ENCODE results near the gene TCAP.

TCAP gene
- 0.18 to 2.2 (median 0.96) reads per million in 3 experiments for total RNA-seq

GRCh38 chr17:39664581-39665561 is at the start of gene TCAP:
Gene TCAP, plus strand, starts transcription at chr17:39665349. Its CDS starts 11 bp downstream, at chr17:39665360.
- DNase-seq = no peak

- DNase-seq = no peak
These were observed 49.7 kb upstream of the TCAP start for GRCh38 chr17:39615434-39615833.

GRCh38 chr17:39617100-39617445 is 48.1 kb upstream of the TCAP start:
- DNase-seq = no peak

GRCh38 chr17:39617446-39618245 is 47.5 kb upstream of the TCAP start:
- peak; percentile 51 for DNase-seq

GRCh38 chr17:39618246-39618913 is 46.8 kb upstream of the TCAP start:
- no peak for DNase-seq

- no peak for DNase-seq
These were observed 46.0 kb upstream of the TCAP start for GRCh38 chr17:39618956-39619785.

GRCh38 chr17:39619786-39620101 is 45.4 kb upstream of the TCAP start:
- DNase-seq = no peak

- peak; percentile 81 for DNase-seq
These were observed 43.4 kb upstream of the TCAP start for GRCh38 chr17:39621523-39622379.

- no peak for DNase-seq
These were observed 42.7 kb upstream of the TCAP start for GRCh38 chr17:39622380-39623006.

GRCh38 chr17:39623356-39623950 is 41.7 kb upstream of the TCAP start:
- DNase-seq = peak; percentile 71

GRCh38 chr17:39624313-39624712 is 40.8 kb upstream of the TCAP start:
- no peak for DNase-seq

- DNase-seq = no peak
These were observed 39.9 kb upstream of the TCAP start for GRCh38 chr17:39625198-39625785.

- DNase-seq = no peak
These were observed 38.7 kb upstream of the TCAP start, which contains the start of gene PPP1R1B for GRCh38 chr17:39626171-39627046. Gene PPP1R1B, plus strand, starts transcription at chr17:39626952. Its CDS starts 441 bp downstream, at chr17:39627393.

GRCh38 chr17:39627047-39627711 is 38.0 kb upstream of the TCAP start:
- DNase-seq = no peak

GRCh38 chr17:39627712-39628516 is 37.2 kb upstream of the TCAP start:
- no peak for DNase-seq

GRCh38 chr17:39628655-39629493 is 36.3 kb upstream of the TCAP start:
- no peak for DNase-seq

Measured in central memory CD4-positive, alpha-beta T cell (primary cell).